Liver (tissue), 3 donors: ENCODE results near the gene MS4A15.

Source experiments
- ATF3 ChIP-seq: IDR thresholded peaks from 2 replicates; pipeline ENCODE4 v1.6.1; 2016; ENCODE audit warnings: antibody characterized with exemption
- CTCF ChIP-seq: fragments of 150-350 bp; IDR thresholded peaks from 2 replicates; pipeline ENCODE4 v1.5.1; 2017; ENCODE audit warnings: improper control_type of control experiment, low read depth, low read length; ENCODE audit not compliant: missing input control
- EGR1 ChIP-seq, 2 donors: IDR thresholded peaks; 2 replicates each; pipeline ENCODE4 v1.6.1; 2016 to 2018; ENCODE audit warnings: antibody characterized with exemption in 2 of 2, low read depth in 2 of 2
- FOXA1 ChIP-seq: IDR thresholded peaks from 2 replicates; pipeline ENCODE4 v1.6.1; 2016; ENCODE audit warnings: antibody characterized with exemption
- GABPA ChIP-seq, 2 donors: IDR thresholded peaks in 1 of 2; conservative IDR thresholded peaks in 1 of 2; 2 replicates each; pipeline ENCODE4 v1.6.1; 2016; ENCODE audit warnings: antibody characterized with exemption in 2 of 2, mild to moderate bottlenecking in 1 of 2, moderate library complexity in 1 of 2
- HNF4G ChIP-seq: IDR thresholded peaks from 2 replicates; pipeline ENCODE4 v1.6.1; 2016; ENCODE audit warnings: antibody characterized with exemption
- MAX ChIP-seq: IDR thresholded peaks from 2 replicates; pipeline ENCODE4 v1.6.1; 2016; ENCODE audit warnings: antibody characterized with exemption
- NR2F2 ChIP-seq: IDR thresholded peaks from 2 replicates; pipeline ENCODE4 v1.6.1; 2016; ENCODE audit warnings: antibody characterized with exemption
- RAD21 ChIP-seq, 2 donors: IDR thresholded peaks; 2 replicates each; pipeline ENCODE4 v1.6.1; 2016; ENCODE audit warnings: antibody characterized with exemption in 2 of 2, mild to moderate bottlenecking in 2 of 2
- REST ChIP-seq: IDR thresholded peaks from 2 replicates; pipeline ENCODE4 v1.6.1; 2016; ENCODE audit warnings: antibody characterized with exemption, mild to moderate bottlenecking
- SP1 ChIP-seq: IDR thresholded peaks from 2 replicates; pipeline ENCODE4 v1.6.1; 2018; ENCODE audit warnings: antibody characterized with exemption, mild to moderate bottlenecking
- TAF1 ChIP-seq: conservative IDR thresholded peaks from 2 replicates; pipeline ENCODE4 v1.6.1; 2016; ENCODE audit warnings: antibody characterized with exemption, mild to moderate bottlenecking
- YY1 ChIP-seq: IDR thresholded peaks from 2 replicates; pipeline ENCODE4 v1.6.1; 2016; ENCODE audit warnings: antibody characterized with exemption, mild to moderate bottlenecking
- donor health status: healthy.
- donor health status: healthy.

GRCh38 chr11:60785136-60785535 lies 28.5 kb downstream of the MS4A15 start, which contains the start of gene MS4A10:
- TF ChIP-seq EGR1 (IDR thresholded peaks at IDR 0.05; ENCODE audit: low read depth in 2 of 2) (no peak), ATF3 (no peak), CTCF (no peak), YY1 (no peak), RAD21 (IDR thresholded peaks at IDR 0.05) (no peak), GABPA (IDR thresholded peaks at IDR 0.05 in 1 of 2, conservative IDR thresholded peaks at IDR 0.05 in 1 of 2) (no peak), FOXA1 (no peak), NR2F2 (no peak), SP1 (no peak), HNF4G (no peak), REST (no peak), TAF1 (no peak), MAX (no peak)
